DOHH2 (cell line): ENCODE measurements around the gene PCED1B.

Experiments
- EZH2phosphoT487 ChIP-seq: fragments of 200-600 bp; sonication (generic); IDR thresholded peaks from 2 replicates; pipeline ENCODE4 v1.6.1; 2017; ENCODE audit warnings: borderline replicate concordance, mild to moderate bottlenecking, antibody characterized with exemption, low read length, moderate library complexity, mixed read lengths
- TF ChIP-seq, protein P1 (sequence below): fragments of 200-600 bp; sonication (generic); IDR thresholded peaks from one replicate; pipeline ENCODE4 v1.5.1; 2014; ENCODE audit warnings: antibody characterized with exemption, mild to moderate bottlenecking, low read depth, low read length; ENCODE audit not compliant: poor library complexity, severe bottlenecking

GRCh38 chr12:47121146-47121545 is 41.7 kb downstream of the PCED1B start:
- TF ChIP-seq, protein P1, sequence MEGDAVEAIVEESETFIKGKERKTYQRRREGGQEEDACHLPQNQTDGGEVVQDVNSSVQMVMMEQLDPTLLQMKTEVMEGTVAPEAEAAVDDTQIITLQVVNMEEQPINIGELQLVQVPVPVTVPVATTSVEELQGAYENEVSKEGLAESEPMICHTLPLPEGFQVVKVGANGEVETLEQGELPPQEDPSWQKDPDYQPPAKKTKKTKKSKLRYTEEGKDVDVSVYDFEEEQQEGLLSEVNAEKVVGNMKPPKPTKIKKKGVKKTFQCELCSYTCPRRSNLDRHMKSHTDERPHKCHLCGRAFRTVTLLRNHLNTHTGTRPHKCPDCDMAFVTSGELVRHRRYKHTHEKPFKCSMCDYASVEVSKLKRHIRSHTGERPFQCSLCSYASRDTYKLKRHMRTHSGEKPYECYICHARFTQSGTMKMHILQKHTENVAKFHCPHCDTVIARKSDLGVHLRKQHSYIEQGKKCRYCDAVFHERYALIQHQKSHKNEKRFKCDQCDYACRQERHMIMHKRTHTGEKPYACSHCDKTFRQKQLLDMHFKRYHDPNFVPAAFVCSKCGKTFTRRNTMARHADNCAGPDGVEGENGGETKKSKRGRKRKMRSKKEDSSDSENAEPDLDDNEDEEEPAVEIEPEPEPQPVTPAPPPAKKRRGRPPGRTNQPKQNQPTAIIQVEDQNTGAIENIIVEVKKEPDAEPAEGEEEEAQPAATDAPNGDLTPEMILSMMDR, result no peak
- TF ChIP-seq EZH2phosphoT487, result no peak
